Mucosa of descending colon (tissue), 3 donors: Measurements from ENCODE around the gene POU2F1. TPM values are rescaled to one million over a fixed set of nuclear protein-coding genes. Genes with fewer than 3 reads are reported as not detected.

Source experiments
- ATAC-seq: fragments of 200-7000 bp; cut with Tn5 transposase; one replicate; pipeline ENCODE4 v1.9.1; 2020; ENCODE audit warnings: mild to moderate bottlenecking, moderate library complexity
- DNase-seq, 3 donors: peaks; one replicate each; pipeline ENCODE4 v3.0.0-alpha.2; 2020
- H3K36me3 ChIP-seq: fragments of 200-600 bp; one replicate; pipeline ENCODE4 v1.8.0; 2021; ENCODE audit warnings: low read depth, mild to moderate bottlenecking
- H3K4me1 ChIP-seq: fragments of 200-600 bp; one replicate; pipeline ENCODE4 v1.8.0; 2021; ENCODE audit warnings: low read depth, mild to moderate bottlenecking
- H3K4me3 ChIP-seq: fragments of 200-600 bp; one replicate; pipeline ENCODE4 v1.8.0; 2021; ENCODE audit warnings: mild to moderate bottlenecking
- H3K9me3 ChIP-seq: fragments of 200-600 bp; one replicate; pipeline ENCODE4 v1.8.0; 2021; ENCODE audit warnings: mild to moderate bottlenecking
- intact Hi-C, 2 donors: fragments of 100-400 bp; cut with DNase I in 1 of 2; cut with micrococcal nuclease in 1 of 2; formaldehyde crosslinking; loops; one replicate each; pipeline versions ENCODE4 v1.11.0 to v1.11.1; 2022; cut with DNase I, micrococcal nuclease
- total RNA-seq, 3 donors: library from RNA; stranded (reverse); fragmentation: NEBNext Ultra II Directional in 2 of 3; extraction: Animal tissue kit (Norgen Biotek cat#: 25700) in 2 of 3; gene quantifications; one replicate each; pipeline versions ENCODE4 v1.2.1 to v1.2.4, GENCODE V29; 2021 to 2023
- TF ChIP-seq, protein P1 (sequence below): fragments of 200-600 bp; IDR thresholded peaks from one replicate; pipeline ENCODE4 v1.8.0; 2022; ENCODE audit warnings: antibody characterized with exemption, mild to moderate bottlenecking
- donor health status: DM: no; HTN: no; CAD: no; lungs with moderate emphysema.
- donor health status: DM: no; HTN: no; CAD: no.
- donor health status: DM: no; HTN: yes; CAD: no.

POU2F1 gene
- total RNA-seq, 3 donors from 2014 or later = 16.9 to 18.5 (median 18.0) TPM

DNA sequence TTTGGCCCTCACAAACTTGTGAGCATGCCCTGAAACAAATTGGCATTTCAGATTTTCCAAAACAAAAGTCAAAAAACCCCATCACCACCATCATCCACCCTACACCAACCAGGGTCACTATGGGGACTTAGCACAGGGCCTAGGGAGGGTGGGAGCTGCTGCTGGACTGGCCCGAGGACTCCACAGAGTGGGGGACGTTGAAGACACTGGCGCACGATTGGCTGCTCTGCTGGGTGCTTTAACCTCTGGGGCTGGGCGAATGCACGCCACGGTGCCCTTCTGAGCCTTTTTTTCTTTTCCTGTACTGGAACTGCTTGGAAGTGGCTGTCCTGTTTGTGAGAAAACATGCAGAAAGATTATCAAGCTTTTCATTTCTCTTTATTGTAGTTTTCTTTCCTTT, 204.8 kb downstream of the POU2F1 start:
- H3K36me3 ChIP-seq = no peaks in the 10 kb centered on the region
- H3K4me3 ChIP-seq = no peak overlapping the region
- no peaks in the 10 kb centered on the region for H3K9me3 ChIP-seq
- intact Hi-C loops = no loop called here
- TF ChIP-seq, protein P1, sequence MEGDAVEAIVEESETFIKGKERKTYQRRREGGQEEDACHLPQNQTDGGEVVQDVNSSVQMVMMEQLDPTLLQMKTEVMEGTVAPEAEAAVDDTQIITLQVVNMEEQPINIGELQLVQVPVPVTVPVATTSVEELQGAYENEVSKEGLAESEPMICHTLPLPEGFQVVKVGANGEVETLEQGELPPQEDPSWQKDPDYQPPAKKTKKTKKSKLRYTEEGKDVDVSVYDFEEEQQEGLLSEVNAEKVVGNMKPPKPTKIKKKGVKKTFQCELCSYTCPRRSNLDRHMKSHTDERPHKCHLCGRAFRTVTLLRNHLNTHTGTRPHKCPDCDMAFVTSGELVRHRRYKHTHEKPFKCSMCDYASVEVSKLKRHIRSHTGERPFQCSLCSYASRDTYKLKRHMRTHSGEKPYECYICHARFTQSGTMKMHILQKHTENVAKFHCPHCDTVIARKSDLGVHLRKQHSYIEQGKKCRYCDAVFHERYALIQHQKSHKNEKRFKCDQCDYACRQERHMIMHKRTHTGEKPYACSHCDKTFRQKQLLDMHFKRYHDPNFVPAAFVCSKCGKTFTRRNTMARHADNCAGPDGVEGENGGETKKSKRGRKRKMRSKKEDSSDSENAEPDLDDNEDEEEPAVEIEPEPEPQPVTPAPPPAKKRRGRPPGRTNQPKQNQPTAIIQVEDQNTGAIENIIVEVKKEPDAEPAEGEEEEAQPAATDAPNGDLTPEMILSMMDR = no peak
- DNase-seq = no peak
- H3K4me1 ChIP-seq = no peaks in the 10 kb centered on the region
- ATAC-seq = no peak

DNA sequence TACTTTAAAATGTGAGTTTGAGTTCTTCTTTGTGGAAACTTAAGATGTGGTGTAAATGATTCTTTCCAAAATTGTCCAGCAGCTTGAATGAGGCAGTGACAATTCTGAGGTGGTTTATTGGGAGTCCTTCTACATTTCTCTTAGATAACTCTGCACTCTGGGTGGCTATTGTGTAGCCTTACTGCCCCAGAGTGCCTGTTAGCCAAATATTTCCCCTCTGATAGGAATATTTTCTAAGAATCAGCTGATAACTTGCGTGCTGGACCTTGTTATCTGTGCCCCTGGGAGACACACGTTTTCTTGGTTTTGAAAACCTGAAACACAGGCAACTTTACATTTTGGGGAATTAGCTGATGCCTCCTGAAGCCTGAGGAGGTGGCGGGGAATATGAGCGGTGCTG, 206.0 kb downstream of the POU2F1 start:
- Histone ChIP-seq H3K9me3 (no peaks in the 10 kb centered on the region), H3K36me3 (no peaks in the 10 kb centered on the region), H3K4me1 (no peaks in the 10 kb centered on the region), H3K4me3 (no peak overlapping the region)
- ATAC-seq (no peak), DNase-seq (no peak)
- intact Hi-C loops = no loop called here
- TF ChIP-seq, protein P1 = no peak

DNA sequence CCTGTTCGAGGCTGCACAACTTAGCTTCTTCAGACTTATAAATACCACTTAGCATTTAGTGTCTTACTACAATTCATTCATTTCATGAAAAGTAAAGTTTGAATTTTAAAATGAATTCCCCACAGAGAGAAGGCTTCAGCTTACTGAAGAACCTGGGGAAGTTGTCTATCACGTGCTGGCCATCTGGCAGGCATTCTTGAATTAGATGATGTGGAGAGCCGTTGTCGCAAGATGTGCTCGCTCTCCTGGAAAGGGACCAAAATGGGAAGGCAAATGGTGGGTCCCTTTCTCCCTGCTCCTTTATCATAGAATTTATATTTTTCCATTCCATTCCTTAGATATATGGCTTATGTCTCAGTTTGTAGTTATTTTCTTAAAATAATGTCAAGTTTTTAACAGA, 207.2 kb downstream of the POU2F1 start:
- H3K4me1 ChIP-seq = no peaks in the 10 kb centered on the region
- intact Hi-C loops = no loop called here
- no peak for DNase-seq
- ATAC-seq = no peak
- H3K4me3 ChIP-seq = no peak overlapping the region
- TF ChIP-seq, protein P1 = no peak
- no peaks in the 10 kb centered on the region for H3K36me3 ChIP-seq
- no peaks in the 10 kb centered on the region for H3K9me3 ChIP-seq

DNA sequence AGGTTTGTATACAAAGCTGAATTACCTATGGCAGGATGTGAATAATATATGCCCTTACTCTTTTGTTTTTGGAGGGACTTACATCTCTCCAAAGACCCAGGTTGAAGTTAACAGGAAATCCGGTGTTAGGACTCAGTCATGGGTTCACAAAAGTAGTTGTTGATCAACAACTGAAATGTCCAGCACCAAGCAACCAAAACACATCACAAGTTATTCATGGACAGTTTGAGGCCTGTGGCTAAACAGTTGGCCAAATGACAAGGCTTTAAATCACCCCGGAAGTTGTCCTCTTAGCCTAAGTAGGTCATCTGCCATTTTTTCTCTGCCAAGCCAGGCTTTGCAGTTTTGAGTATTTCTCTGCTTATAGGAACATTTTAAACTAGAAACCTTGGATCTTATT, 207.7 kb downstream of the POU2F1 start:
- no peaks in the 10 kb centered on the region for H3K9me3 ChIP-seq
- H3K4me1 ChIP-seq = no peaks in the 10 kb centered on the region
- TF ChIP-seq, protein P1 = no peak
- H3K4me3 ChIP-seq = no peak overlapping the region
- no peak for DNase-seq
- no peaks in the 10 kb centered on the region for H3K36me3 ChIP-seq
- intact Hi-C loops = no loop called here
- no peak for ATAC-seq

DNA sequence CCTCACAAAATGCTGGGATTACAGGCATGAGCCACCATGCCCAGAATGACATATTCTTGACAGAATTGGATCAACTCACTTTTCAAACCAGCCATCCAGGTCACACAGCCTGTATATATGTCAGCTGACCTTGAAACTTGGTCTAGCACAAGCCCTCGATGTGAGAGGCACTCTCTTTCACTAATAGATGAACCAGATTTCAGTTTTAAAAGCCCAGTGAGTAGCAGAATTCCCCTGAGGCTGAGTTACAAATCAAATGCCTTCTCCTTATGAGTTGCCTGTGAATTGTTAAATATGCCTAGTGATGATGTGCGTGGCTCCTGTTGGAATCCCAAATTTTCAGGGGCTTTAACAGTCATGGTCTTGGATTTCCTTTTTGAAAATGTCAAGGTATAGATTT, 208.9 kb downstream of the POU2F1 start:
- Histone ChIP-seq H3K9me3 (no peaks in the 10 kb centered on the region), H3K4me3 (no peak overlapping the region), H3K36me3 (no peaks in the 10 kb centered on the region), H3K4me1 (no peaks in the 10 kb centered on the region)
- TF ChIP-seq, protein P1 = no peak
- DNase-seq (no peak), ATAC-seq (no peak)
- intact Hi-C loops = no loop called here
